HG03108 (cell line): ENCODE data around the gene CILP2.
A peak's percentile ranks its signal among the peaks of the same experiment; 100 is the strongest.

Experiments
- ATAC-seq: cut with Tn5 transposase; IDR thresholded peaks from one replicate; pipeline ENCODE4 v1.9.1; 2021; ENCODE audit warnings: moderate library complexity; ENCODE audit not compliant: unreplicated experiment

CILP2 gene

DNA sequence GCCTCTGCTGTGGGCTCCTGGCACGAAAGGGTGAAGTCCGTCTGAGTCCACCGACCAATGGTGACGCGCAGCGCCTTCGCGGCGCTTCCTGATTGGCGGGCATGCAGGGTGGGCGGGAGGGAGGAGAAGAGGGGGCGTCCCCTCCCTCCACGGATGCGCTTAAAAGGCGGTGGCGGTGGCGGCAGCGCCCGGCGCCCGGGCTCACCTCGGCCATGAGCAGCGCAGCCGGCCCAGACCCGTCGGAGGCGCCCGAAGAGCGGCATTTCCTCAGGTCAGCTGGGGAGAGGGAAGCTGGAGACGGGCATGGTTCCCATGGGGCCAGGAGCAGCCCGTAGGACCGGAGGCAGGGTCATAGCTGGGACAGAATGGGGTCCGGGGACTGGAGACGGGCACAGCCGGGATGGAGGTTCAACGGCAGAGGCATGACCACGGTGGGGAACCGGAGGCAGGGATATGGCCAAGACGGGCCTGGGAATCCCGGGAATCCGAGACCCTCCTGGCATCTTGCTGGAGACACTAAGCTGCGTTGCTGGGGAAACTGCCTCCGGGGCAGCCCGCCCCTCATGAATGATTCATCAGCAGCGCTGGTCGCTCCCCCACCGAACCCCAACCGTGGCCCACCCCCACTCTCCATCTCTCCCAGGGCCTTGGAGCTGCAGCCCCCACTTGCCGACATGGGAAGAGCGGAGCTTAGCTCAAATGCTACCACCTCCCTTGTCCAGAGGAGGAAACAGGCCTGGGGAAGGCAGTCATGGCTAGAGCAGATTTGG is 9.2 kb upstream of the CILP2 start, which contains the start of gene YJEFN3:
Gene YJEFN3, plus strand, starts transcription at position 191 of the 770 bp plus-strand sequence. Its CDS starts 22 bp downstream, at position 213.
- ATAC-seq: no peak

GRCh38 chr19:19529783-19530422 is 8.2 kb upstream of the CILP2 start:
- no peak for ATAC-seq

DNA sequence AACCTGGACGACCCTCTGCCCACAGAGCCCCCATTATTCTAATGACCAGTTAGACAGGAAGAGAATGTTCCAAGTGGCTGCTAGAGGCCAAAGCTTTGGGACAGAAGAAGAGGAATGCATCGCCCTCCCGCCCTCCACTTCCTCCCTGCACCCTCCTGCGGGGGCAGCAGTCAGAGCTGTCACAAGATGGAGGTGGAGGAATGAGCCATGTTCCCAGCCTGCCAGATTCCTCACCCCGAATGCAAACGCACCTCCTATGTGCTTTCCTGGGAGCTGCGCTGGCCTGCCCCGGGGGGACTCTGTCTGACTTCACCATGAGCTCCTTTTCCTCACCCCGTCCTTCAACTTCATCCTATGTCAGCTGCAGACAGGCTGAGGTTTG is 7.7 kb upstream of the CILP2 start:
- ATAC-seq: no peak

GRCh38 chr19:19530889-19531288 is 7.2 kb upstream of the CILP2 start:
- no peak for ATAC-seq

- no peak for ATAC-seq
These were observed 5.9 kb upstream of the CILP2 start for GRCh38 chr19:19531951-19532805.

DNA sequence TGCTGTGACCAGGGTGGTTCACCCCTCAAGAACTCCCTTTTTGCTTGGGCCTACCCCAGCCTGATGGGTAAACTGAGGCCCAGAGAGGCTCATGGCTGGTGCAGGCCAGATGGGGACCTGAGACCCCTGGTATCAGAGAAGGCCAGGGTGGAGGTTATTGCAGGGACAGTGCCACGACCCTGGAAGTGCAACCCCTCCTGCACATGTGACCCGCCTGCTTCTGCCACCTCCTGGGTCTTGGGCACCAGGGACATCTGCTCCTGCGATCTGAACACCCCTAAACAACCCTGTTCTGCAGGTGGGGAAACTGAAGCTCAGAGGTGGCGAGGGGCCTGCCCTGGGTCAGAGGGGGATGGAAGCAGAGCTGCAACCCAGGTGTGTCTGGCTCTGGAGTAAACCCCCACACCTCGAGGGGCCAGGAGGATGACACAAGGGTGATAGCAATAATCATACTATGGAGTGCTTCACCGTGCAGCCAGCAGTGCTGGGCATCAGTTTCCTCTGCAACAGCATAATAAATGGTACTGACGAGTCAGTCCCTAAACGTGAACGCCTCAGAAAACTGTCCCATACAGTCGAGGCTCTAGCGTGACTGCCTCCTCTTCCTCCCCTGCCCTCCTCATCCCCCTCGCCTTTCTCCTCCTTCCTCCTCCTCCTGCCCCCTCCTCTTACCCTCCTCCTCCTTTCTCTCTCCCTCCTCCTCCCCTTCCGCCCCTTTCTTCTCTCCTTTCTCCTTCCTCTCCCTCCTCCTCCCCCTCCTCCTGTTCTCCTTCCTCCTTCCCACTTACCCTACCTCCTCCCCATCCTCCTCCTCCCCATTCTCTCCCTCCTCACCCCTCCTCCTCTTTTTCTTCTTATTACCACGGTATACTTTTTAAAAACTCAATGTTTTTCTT is 5.0 kb upstream of the CILP2 start:
- no peak for ATAC-seq

- ATAC-seq: no peak
These were observed 4.2 kb upstream of the CILP2 start for GRCh38 chr19:19533841-19534240.

DNA sequence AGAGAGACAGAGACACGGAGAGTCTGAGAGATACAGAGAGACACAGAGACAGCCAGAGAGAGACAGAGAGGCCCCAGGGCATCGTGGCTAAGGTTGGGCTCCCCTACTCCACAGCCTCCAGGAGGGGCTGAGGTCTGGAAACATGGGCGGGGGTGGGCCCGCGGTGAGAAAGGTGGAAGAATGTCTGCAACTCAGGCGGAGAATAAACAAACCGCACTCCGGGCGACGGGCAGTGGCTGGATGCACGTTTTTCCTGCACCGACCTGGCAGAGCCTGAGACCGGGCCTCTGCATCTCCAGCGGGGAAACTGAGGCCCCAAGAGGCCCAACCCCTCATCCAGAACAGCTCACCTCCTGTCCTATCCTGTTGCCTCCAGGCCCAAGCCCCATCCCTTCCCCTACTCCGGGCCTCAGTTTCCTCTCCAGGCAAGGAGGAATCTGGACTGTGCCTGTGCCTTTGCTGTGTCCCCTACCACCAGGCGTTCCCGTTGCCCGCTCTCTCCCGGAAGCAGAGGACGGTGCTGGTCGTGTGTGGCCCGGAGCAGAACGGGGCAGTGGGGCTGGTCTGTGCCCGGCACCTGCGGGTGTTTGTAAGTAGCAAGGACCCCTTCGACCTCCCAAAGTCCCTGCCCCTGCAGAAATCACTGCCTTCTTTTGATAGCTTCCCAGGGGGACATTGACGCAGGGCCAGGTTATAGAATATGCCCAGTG is 3.4 kb upstream of the CILP2 start:
- no peak for ATAC-seq

GRCh38 chr19:19535311-19536191 is 2.5 kb upstream of the CILP2 start:
- no peak for ATAC-seq

GRCh38 chr19:19537075-19538048 is 703 bp upstream of the CILP2 start:
- no peak for ATAC-seq

GRCh38 chr19:19538785-19539166 is 711 bp downstream of the CILP2 start:
- ATAC-seq: no peak

DNA sequence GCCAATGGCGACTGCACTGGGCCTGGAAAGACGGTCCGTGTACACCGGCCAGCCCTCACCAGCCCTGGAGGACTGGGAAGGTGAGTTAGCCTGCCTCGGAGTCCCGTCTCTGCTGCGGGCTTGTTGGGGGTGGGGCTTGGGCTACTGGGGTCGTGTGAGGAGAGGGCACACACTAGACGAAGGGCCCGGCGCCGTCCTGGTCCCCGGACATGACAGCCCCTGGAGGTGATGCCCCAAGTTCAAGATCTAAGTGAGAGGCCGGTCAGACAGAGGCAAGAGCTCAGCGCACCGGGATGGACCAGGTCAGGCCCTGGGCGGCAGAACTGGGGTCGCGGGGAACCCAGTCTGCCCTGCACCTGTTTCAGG is 1.6 kb downstream of the CILP2 start:
- ATAC-seq: no peak

DNA sequence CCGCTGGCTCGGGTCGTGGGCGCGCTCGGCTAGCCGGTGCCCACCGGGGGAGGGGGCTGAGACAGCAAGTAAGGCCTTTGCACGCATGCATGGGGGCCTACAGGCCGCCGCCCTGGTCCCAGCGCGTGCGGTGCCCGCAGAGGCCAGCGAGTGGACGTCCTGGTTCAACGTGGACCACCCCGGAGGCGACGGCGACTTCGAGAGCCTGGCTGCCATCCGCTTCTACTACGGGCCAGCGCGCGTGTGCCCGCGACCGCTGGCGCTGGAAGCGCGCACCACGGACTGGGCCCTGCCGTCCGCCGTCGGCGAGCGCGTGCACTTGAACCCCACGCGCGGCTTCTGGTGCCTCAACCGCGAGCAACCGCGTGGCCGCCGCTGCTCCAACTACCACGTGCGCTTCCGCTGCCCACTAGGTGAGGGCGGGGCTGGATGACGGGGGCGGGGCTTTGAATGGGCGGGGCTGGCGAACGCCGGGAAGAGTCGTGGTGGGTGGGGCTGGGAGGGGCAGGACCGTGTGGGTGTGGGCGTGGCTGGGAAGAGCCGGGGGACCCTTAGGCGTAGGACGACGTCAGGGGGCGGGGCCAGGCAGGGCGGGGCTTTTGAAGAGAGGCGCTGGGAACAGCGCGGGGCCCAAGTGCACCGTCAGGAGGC is 2.1 kb downstream of the CILP2 start:
- no peak for ATAC-seq

- ATAC-seq: peak; percentile 58
These were observed 2.9 kb downstream of the CILP2 start for GRCh38 chr19:19540715-19541515.

DNA sequence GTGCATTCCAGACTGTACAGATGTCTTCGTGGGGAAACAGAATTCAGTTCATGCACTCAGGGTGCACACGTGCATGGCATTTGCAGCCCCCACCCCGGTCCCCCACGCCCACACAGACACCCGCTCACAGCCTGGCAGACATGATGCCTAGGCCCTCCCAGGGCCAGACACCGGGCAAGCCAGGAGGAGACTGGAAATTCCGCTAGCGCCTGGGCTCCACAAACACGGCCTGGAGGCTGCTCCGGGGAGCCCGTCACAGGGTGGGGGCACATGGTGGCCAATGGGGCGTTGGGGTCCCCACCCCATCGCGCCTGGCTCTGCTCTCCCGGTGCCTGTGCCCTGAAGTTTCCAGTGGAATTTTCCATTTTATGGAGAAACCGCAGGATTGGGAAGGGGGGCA is 3.6 kb downstream of the CILP2 start:
- ATAC-seq: no peak

GRCh38 chr19:19542507-19542906 is 4.4 kb downstream of the CILP2 start:
- ATAC-seq: no peak

DNA sequence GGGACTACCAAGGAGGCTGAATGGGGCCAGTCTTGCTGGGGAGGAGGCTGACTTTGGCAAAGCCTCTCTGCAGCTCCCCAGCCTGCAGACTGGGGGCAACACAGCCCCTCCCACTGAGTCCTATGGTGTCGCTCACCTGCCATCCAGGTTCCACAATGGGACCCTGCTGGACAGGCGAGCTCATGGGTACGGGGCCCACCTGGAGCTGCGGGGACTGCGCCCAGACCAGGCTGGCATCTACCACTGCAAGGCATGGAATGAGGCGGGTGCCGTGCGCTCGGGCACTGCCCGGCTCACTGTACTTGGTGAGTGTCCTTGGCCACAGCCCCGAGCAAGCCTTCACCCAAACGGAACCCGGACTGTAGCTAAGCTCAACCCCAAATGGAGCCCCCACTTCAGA is 5.0 kb downstream of the CILP2 start:
- ATAC-seq: no peak
